Stimulated activated CD8-positive, alpha-beta memory T cell treated with anti-CD3 and anti-CD28 coated beads, Interleukin-15, amount 100 ng/mL, for 48 hours (primary cell): ENCODE results near the gene FAM216A.
A peak's percentile ranks its signal among the peaks of the same experiment; 100 is the strongest.
"Not testable (repeated sequence)": the region's sequence is repeated elsewhere in the genome, so short reads cannot be mapped to it uniquely, and the experiment has no call there.

ENCODE experiments used
- DNase-seq, 2 donors: peaks; one replicate each; pipeline ENCODE4 v3.0.0-alpha.2; 2020; ENCODE audit warnings: low read depth in 2 of 2

The FAM216A gene

DNA sequence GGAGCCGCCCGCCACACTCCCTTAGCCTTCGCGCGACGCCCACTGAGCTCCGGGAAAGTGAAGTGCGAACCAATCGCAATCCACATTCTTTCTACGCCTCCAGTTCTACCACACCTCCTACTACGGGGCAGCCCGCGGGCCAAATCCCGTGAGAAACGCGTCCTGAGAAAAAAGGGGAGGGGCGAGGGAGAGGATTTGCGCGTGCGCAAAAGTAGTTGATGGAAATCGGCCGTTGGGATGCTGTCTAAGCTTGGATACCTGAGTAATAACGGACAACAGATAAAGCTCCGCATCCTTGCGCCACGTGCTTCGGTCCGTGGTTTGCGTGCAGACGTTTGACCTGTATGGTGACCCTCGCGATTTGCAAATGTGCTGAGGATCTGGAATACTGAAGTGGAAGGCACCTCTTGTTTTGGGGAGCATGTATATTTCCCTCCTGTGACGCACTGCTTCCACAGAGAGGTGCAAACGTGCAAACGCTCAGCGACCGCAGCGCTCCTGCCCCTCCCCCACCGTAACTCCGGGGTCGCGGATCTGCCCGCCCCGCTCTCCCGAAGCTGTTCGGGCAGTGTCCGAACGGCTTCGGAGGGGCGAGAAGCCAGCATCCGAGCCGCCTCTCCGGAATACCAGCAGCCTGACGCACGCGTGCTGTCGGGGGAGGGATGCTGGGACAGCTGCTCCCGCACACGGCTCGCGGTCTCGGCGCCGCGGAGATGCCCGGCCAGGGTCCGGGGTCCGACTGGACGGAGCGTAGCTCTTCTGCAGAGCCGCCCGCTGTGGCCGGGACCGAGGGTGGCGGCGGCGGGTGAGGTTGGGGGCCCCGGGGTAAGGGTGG lies at the start of gene FAM216A, which contains the start of gene GPN3:
Gene FAM216A, plus strand, starts transcription at position 632 of the 835 bp plus-strand sequence. Its CDS starts 31 bp downstream, at position 663.
Gene GPN3, minus strand, starts transcription at position 44 of the 835 bp plus-strand sequence. CDS start 54 bp downstream, outside the sequence.
- peak; percentile 88 to 92 for DNase-seq

DNA sequence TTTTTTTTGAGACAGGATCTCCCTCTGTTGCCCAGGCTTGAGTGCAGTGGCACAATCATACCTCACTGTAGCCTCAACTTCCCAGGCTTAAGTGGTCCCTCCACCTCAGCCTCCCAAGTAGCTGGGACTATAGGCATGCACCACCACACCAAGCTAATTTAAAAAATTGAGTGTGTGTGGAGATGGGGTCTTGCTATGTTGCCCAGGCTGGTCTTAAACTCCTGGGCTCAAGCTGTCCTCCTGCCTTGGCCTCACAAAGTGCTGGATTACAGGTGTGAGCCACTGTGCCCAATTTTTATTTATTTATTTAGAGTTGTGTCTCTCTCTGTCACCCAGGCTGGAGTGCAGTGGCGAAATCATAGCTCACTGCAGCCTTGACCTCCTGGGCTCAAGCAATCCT lies 48.0 kb upstream of the FAM216A start:
- not testable (repeated sequence) for DNase-seq

GRCh38 chr12:110421159-110421661 lies 47.4 kb upstream of the FAM216A start:
- no peak for DNase-seq

- no peak for DNase-seq
These were observed 46.9 kb upstream of the FAM216A start for GRCh38 chr12:110421701-110422100.

GRCh38 chr12:110424237-110424636 lies 44.4 kb upstream of the FAM216A start:
- no peak for DNase-seq

DNA sequence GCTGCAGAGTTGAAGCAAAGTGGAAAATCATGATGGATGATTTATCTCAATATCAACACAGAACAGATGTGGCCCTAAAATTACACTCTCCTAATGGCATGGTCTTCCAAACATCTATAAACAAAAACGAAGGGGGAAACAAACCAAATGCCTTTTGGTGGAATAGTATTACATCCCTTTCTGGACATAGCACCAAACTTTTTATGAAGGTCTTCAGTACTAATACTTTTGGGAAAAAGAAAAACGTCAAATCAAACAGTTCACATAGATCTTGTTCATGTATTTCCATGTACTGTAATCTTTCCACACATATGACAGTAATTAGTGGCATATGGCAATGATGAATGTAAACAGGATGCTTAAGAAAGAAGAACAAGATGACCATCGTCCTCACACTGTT lies 42.2 kb upstream of the FAM216A start:
- no peak for DNase-seq

GRCh38 chr12:110429676-110430075 lies 39.0 kb upstream of the FAM216A start:
- DNase-seq = not testable (repeated sequence)

- no peak for DNase-seq
These were observed 36.6 kb upstream of the FAM216A start for GRCh38 chr12:110431957-110432587.

DNA sequence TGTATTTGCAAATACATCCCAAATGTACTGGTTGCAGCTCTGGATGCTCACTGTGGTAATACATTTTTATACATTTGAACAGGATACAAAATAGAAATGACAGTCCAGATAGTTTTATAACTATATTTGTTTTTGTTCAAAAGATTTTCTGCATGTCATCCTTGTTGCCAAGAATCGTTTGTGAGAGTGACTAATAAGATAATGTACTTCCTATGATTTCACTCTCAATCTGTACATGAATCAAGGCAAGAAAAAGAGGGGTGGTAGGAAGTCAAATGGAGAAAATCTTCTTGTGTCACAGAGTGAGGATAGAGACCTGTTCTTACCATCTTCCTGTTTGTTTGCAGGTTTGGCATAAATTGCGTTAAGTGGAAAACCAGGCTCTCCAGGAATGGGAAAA lies 32.4 kb upstream of the FAM216A start:
- DNase-seq = no peak

GRCh38 chr12:110444455-110444854 lies 24.2 kb upstream of the FAM216A start:
- DNase-seq = no peak

DNA sequence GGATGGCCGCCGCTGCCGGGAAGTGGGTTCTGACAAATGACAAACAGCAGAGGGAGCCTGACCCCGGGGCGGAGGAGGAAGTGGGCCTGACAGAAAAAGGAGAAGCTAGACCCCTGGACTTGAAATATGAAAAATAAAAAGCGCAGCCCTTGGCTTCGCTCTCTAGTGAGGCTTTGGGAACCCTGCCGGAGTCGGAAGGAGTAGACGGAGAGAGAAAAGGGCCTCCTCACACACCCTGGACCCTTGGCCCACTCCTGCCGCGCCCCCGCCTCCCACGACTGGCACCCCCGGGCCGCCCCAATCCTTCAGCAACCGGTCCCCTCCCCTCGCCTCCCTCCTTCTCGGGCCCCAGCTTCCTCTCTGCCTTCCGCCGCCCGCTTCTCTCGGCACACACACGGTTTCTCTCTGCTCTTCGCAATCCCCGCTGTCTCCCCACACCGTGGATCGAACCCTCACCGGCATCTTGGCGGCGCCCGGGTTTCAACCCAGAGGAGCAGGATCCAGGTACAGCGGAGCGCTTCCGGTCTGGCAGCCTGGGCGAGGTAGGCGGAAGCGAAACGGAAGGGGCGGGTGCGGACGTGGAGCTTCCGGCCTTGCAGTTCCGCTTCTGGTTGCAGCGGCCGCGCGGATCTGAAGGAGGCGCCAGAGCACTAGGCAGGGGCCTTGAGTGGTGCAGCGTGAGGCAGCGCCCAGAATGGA lies 18.7 kb upstream of the FAM216A start, which contains the start of gene ARPC3:
Gene ARPC3, minus strand, starts transcription at position 539 of the 699 bp plus-strand sequence. Its CDS starts 77 bp downstream, at position 462.
- peak; percentile 92 for DNase-seq

DNA sequence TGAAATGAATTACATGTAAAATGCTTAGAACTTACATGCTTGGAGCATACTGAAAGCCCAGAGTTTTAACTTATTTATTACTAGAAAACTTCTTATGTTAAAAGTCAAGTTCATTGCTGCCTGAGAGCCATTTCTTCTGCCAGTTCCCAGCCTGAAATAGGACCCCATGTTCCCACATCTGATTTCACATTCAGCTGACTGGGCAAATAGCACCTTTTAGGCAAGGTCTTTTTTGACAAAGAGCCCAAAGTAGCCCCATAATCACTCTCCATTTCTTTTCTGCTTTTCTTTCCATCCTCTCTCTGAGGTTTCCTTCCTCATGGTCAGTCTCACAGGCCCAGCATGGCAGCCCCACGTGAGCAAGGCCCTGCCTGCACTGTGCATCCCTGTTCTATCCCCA lies 17.4 kb upstream of the FAM216A start:
- DNase-seq = no peak

DNA sequence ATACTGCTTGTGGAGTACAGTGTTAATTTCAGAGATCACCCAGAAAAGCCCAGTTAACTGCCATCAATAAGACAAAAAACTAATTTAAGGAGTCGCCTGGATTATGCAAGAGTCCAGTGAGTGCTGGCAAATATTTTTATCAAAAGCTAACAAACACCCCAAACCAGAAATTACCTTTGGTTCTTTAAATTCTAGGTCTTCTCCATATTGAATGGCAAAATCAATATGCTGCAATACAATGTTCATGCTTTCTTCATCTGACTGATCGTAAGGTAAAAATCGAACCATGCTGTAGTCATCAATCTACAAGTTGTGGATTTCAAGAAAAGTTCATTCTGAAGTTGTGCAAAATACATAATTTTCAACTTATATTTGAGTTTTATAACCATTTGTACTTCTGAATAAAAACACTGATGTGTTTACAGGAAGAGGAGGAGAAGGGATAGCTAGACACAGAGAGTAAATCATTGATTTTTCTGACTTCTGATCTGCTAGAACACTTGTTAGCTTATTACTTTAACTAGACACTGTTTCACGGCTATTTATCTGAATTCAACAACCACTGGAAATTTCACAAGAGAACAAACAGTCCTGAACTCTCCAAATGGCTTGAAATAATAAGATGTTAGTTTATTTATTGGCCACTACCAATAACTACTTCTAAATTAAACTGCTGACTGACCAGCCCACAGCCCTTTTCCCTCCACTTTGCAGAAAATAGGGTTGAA lies 14.9 kb upstream of the FAM216A start:
- no peak for DNase-seq

GRCh38 chr12:110458756-110459155 lies 9.9 kb upstream of the FAM216A start:
- no peak for DNase-seq

- not testable (repeated sequence) for DNase-seq
These were observed 7.5 kb upstream of the FAM216A start for GRCh38 chr12:110461189-110461588.

GRCh38 chr12:110465024-110465423 lies 3.6 kb upstream of the FAM216A start:
- no peak for DNase-seq

DNA sequence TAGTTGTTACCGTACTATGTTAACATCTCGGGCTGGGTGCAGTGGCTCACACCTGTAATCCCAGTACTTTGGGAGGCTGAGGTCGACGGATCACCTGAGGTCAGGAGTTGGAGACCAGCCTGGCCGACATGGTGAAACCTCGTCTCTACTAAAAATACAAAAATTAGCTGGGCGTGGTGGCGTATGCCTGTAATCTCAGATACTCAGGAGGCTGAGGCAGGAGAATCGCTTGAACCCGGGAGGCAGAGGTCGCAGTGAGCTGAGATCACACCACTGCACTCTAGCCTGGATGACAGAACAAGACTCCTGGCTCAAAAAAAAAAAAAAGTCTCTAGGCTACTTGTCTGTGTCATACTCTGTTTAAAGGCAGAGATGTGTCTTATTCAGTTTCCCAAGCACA lies 2.9 kb upstream of the FAM216A start:
- DNase-seq = not testable (repeated sequence)

GRCh38 chr12:110466791-110467190 lies 1.9 kb upstream of the FAM216A start:
- no peak for DNase-seq

DNA sequence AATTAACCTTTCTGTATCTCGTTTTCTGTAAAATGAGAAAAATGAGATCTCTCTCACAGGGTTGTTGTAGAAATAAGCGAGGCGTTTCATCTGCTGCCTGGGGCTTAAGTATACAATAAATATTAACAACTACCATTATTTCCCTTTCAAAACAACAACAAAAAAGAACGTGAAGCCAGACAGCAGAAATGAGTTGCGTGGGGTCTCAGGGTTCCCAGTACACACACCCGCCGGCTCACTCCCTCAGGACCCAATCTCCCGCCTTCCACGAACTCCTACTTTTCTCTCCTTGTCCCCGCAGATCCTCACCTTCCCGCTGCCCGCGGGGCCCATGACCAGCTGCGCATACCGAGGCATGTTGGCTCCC lies 815 bp upstream of the FAM216A start:
- DNase-seq = no peak

GRCh38 chr12:110475426-110475825 lies 6.8 kb downstream of the FAM216A start:
- no peak for DNase-seq

- DNase-seq = no peak
These were observed 30.5 kb downstream of the FAM216A start for GRCh38 chr12:110498984-110499706.
